ENCODE data around the gene FBXL15.

FBXL15 gene

DNA sequence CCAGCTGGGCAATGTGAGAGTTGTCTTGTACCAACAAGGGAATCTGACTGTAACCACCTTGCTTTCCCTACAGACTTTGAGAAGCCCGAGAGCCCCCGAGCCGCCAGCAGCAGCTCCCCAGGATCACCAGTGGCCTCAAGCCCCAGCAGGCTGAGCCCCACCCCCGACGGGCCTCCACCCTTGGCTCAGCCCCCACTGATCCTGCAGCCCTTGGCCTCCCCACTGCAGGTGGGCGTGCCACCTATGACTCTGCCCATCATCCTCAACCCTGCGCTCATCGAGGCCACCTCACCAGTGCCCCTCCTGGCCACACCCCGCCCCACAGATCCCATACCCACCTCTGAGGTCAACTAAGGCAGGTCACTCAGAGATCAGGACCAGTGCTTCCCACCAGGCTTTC, 38.7 kb upstream of the FBXL15 start:
- H3K4me3 ChIP-seq (ENCODE audit: low read length), result no peak overlapping the region
- no peak for DNase-seq (ENCODE audit: low read depth)
- TF ChIP-seq, protein P1, sequence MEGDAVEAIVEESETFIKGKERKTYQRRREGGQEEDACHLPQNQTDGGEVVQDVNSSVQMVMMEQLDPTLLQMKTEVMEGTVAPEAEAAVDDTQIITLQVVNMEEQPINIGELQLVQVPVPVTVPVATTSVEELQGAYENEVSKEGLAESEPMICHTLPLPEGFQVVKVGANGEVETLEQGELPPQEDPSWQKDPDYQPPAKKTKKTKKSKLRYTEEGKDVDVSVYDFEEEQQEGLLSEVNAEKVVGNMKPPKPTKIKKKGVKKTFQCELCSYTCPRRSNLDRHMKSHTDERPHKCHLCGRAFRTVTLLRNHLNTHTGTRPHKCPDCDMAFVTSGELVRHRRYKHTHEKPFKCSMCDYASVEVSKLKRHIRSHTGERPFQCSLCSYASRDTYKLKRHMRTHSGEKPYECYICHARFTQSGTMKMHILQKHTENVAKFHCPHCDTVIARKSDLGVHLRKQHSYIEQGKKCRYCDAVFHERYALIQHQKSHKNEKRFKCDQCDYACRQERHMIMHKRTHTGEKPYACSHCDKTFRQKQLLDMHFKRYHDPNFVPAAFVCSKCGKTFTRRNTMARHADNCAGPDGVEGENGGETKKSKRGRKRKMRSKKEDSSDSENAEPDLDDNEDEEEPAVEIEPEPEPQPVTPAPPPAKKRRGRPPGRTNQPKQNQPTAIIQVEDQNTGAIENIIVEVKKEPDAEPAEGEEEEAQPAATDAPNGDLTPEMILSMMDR (conservative IDR thresholded peaks at IDR 0.05; ENCODE audit: low read depth, low read length), result no peak

DNA sequence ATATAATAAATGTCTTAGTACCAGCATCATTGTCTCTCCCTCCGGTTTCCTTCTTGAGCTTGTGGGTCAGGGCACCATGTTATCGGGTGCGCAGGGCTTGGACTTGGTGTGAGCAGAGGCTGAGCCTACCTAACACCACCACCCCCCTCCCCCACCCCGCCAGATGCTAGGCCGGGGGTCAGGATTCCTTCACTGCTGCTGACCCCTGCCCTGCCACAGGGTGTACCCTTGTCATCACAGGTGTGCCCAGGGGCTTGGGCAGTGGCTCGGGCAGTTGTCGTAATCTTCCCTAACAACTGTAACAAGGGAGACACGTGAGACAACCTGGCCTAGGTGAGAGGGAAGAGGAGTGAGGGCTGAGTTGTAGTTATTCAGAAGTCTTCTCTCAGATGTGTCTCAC, 37.8 kb upstream of the FBXL15 start:
- DNase-seq (ENCODE audit: low read depth), result no peak
- no peak overlapping the region for H3K4me3 ChIP-seq (ENCODE audit: low read length)
- TF ChIP-seq, protein P1 (conservative IDR thresholded peaks at IDR 0.05; ENCODE audit: low read depth, low read length), result no peak

DNA sequence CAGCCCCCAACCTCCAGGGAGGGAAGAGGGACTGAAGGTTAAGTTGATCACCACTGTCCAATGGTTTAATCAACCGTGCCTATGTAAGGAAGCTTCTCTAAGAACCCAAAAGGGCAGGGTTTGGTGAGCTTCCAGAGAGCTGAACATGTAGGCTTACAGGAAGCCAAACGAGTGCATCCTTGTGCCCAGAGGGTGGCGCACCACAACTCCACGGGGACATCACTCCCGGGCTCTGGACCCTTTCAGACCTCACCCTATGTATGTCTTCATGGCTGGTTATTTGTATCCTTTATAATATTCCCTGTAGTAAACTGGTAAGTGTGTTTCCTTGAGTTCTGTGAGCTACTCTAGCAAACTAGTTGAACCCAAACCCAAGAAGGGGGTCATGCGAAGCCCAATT, 36.6 kb upstream of the FBXL15 start:
- DNase-seq (ENCODE audit: low read depth), result no peak
- no peak overlapping the region for H3K4me3 ChIP-seq (ENCODE audit: low read length)
- TF ChIP-seq, protein P1 (conservative IDR thresholded peaks at IDR 0.05; ENCODE audit: low read depth, low read length), result peak; percentile 40

DNA sequence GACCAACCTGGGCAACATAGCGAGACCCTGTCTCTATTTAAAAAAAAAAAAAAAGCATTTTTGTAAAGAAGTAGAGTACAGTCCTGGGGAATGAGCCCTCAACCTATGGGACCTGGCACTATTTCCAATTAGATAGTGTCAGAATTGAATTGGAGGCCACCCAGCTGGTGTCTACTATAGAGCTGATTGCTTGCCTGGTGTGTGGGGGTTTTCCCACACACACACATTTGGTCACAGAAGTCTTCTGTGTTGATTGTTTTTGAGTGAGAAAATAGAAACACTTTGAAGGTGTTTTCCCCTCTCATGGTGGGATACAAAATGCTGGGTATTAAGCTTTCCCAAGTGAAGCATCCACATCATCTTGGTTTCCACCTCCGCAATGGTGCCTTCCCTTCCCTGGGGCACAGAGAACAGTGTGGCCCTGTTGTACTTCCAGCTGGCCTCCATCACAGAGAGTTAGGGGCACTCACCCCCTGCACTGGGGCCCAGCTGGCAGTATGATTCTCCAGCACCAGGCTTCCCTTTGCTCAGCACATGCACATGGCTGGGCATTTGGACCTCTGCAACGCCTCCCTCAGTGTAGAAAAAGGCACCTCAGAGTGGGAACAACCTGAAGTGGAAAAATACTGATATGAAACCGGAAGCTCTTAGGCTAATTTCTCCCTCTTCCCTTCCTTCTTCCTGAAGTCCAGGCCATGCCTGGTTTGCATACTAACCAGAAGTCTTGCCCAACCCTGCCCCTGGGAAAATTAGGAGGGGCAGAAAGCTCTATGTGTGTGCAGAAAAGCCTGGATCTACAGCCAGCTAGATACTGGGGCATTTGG, 35.8 kb upstream of the FBXL15 start:
- TF ChIP-seq, protein P1 (conservative IDR thresholded peaks at IDR 0.05; ENCODE audit: low read depth, low read length), result no peak
- H3K4me3 ChIP-seq (ENCODE audit: low read length), result no peak overlapping the region
- DNase-seq (ENCODE audit: low read depth), result no peak

- TF ChIP-seq, protein P1 (conservative IDR thresholded peaks at IDR 0.05; ENCODE audit: low read depth, low read length), result no peak
- no peak overlapping the region for H3K4me3 ChIP-seq (ENCODE audit: low read length)
- no peak for DNase-seq (ENCODE audit: low read depth)
These were observed 30.7 kb upstream of the FBXL15 start for GRCh38 chr10:102389894-102390293.

DNA sequence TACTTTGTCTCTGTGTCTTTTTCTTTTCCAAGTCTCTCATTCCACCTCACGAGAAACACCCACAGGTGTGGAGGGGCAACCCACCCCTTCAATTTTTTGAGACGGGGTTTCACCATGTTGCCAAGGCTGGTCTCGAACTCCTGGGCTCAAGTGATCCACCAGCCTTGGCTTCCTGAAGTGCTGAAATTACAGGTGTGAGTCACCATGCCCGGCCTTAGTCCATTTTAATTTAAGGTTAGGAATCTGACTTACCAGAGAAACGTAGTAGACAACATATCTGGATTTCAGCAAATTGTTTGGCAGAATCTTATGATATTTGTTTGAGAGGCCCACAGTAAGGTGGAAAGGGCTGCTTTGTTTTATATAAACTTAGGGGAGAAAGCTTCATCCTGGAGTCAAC, 28.3 kb upstream of the FBXL15 start:
- TF ChIP-seq, protein P1 (conservative IDR thresholded peaks at IDR 0.05; ENCODE audit: low read depth, low read length), result no peak
- H3K4me3 ChIP-seq (ENCODE audit: low read length), result no peak overlapping the region
- no peak for DNase-seq (ENCODE audit: low read depth)

GRCh38 chr10:102393411-102394078, 27.1 kb upstream of the FBXL15 start:
- peak overlapping the region; percentile 72 for H3K4me3 ChIP-seq (ENCODE audit: low read length)
- DNase-seq (ENCODE audit: low read depth), result no peak
- TF ChIP-seq, protein P1 (conservative IDR thresholded peaks at IDR 0.05; ENCODE audit: low read depth, low read length), result peak; percentile 85
